DND-41 (cell line): Measurements from ENCODE around the gene DPM3.
A peak's percentile ranks its signal among the peaks of the same experiment; 100 is the strongest.

ENCODE experiments used
- ATAC-seq: fragments of 200-7000 bp; cut with Tn5 transposase; 3 replicates; pipeline ENCODE4 v1.9.1; 2021; ENCODE audit warnings: low read depth; ENCODE audit not compliant: insufficient read depth
- DNase-seq: peaks from one replicate; pipeline ENCODE4 v3.0.0-alpha.2; 2020
- H2AFZ ChIP-seq: 2 replicates; pipeline ENCODE4 v1.6.0; 2012; ENCODE audit warnings: low read depth, low read length
- H3K27ac ChIP-seq: 2 replicates; pipeline ENCODE4 v1.5.1; 2012; ENCODE audit warnings: low read length, inconsistent platforms
- H3K27me3 ChIP-seq: fragments of 200-600 bp; sonication (generic); 2 replicates; pipeline ENCODE4 v1.6.0; 2012; ENCODE audit warnings: low read length, mild to moderate bottlenecking, inconsistent platforms; ENCODE audit not compliant: insufficient read depth, poor library complexity
- H3K36me3 ChIP-seq: 2 replicates; pipeline ENCODE4 v1.5.1; 2012; ENCODE audit warnings: low read length, inconsistent platforms; ENCODE audit not compliant: insufficient read depth
- H3K4me1 ChIP-seq: 2 replicates; pipeline ENCODE4 v1.5.1; 2012; ENCODE audit warnings: mild to moderate bottlenecking, low read length; ENCODE audit not compliant: insufficient read depth
- H3K4me2 ChIP-seq: 2 replicates; pipeline ENCODE4 v1.6.0; 2012; ENCODE audit warnings: mild to moderate bottlenecking, moderate library complexity, low read length, inconsistent platforms; ENCODE audit not compliant: insufficient read depth
- H3K4me3 ChIP-seq, 2 experiments: fragments of 200-600 bp in 1 of 2; shearing (Covaris generic) in 1 of 2; 2 replicates each; pipeline ENCODE4 v1.5.1; 2012 to 2016; ENCODE audit warnings: inconsistent platforms in 2 of 2, low read length in 2 of 2, mild to moderate bottlenecking in 2 of 2, low read depth in 1 of 2, moderate library complexity in 1 of 2
- H3K79me2 ChIP-seq: 2 replicates; pipeline ENCODE4 v1.6.0; 2012; ENCODE audit warnings: low read length, inconsistent platforms; ENCODE audit not compliant: insufficient read depth
- H3K9ac ChIP-seq: 2 replicates; pipeline ENCODE4 v1.6.0; 2012; ENCODE audit warnings: low read depth, mild to moderate bottlenecking, inconsistent platforms, low read length, moderate library complexity
- H3K9me3 ChIP-seq: 2 replicates; pipeline ENCODE4 v1.5.1; 2012; ENCODE audit warnings: low read length, moderate library complexity, mild to moderate bottlenecking, inconsistent platforms; ENCODE audit not compliant: insufficient read depth, severe bottlenecking
- H4K20me1 ChIP-seq: 2 replicates; pipeline ENCODE4 v1.6.0; 2012; ENCODE audit warnings: low read length; ENCODE audit not compliant: insufficient read depth
- EZH2 ChIP-seq: IDR thresholded peaks from 3 replicates; pipeline ENCODE4 v1.6.1; 2012; ENCODE audit warnings: borderline replicate concordance, low read depth, mild to moderate bottlenecking, moderate library complexity, low read length, inconsistent platforms; ENCODE audit not compliant: severe bottlenecking
- TF ChIP-seq, protein P1 (sequence below): IDR thresholded peaks from 2 replicates; pipeline ENCODE4 v1.5.1; 2012; ENCODE audit warnings: borderline replicate concordance, low read length, moderate library complexity, mild to moderate bottlenecking; ENCODE audit not compliant: poor library complexity, severe bottlenecking; ENCODE audit errors: extremely low read depth

The DPM3 gene

GRCh38 chr1:155184835-155185782 is 44.8 kb upstream of the DPM3 start:
- TF ChIP-seq EZH2 = no peak
- TF ChIP-seq, protein P1, sequence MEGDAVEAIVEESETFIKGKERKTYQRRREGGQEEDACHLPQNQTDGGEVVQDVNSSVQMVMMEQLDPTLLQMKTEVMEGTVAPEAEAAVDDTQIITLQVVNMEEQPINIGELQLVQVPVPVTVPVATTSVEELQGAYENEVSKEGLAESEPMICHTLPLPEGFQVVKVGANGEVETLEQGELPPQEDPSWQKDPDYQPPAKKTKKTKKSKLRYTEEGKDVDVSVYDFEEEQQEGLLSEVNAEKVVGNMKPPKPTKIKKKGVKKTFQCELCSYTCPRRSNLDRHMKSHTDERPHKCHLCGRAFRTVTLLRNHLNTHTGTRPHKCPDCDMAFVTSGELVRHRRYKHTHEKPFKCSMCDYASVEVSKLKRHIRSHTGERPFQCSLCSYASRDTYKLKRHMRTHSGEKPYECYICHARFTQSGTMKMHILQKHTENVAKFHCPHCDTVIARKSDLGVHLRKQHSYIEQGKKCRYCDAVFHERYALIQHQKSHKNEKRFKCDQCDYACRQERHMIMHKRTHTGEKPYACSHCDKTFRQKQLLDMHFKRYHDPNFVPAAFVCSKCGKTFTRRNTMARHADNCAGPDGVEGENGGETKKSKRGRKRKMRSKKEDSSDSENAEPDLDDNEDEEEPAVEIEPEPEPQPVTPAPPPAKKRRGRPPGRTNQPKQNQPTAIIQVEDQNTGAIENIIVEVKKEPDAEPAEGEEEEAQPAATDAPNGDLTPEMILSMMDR = no peak
- H3K36me3 ChIP-seq = no peaks in the 10 kb centered on the region
- ATAC-seq = 0 out of 3 replicates have a peak, but pooled peaks have one; percentile 42
- no peaks in the 10 kb centered on the region for H3K9me3 ChIP-seq
- H3K4me3 ChIP-seq = no peak overlapping the region
- H3K4me1 ChIP-seq = no peaks in the 10 kb centered on the region
- DNase-seq = no peak
- no peaks in the 10 kb centered on the region for H3K27me3 ChIP-seq
- H3K4me2 ChIP-seq = no peak overlapping the region
- H2AFZ ChIP-seq = no peak overlapping the region
- no peak overlapping the region for H3K9ac ChIP-seq
- no peak overlapping the region for H3K27ac ChIP-seq
- H3K79me2 ChIP-seq = no peaks in the 10 kb centered on the region
- H4K20me1 ChIP-seq = no peaks in the 10 kb centered on the region

DNA sequence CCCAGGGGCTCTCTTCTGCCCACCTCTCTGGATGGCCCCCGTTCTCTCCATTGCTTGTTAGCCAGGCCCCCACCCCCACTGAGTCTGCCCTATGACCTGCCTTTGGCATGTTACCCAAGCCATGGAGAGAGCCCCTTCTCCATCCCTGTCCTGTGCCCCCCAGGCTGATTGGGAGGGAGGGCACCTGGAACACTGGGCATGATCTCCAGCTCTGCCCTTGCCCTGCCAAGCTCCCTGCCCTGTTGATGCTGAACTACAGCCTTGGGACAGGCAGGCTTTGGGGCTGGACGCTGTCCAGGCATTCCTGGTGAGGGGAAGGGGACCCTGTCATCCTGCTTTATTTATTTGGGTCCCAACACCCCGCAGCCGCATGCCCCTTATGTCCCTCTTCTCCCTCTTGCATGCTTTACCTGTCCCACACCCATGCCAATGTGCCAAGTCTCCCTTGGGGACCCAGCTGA is 44.0 kb upstream of the DPM3 start:
- Histone ChIP-seq H2AFZ (no peak overlapping the region), H3K4me3 (no peak overlapping the region), H3K9me3 (no peaks in the 10 kb centered on the region), H3K4me1 (no peaks in the 10 kb centered on the region), H3K9ac (no peak overlapping the region), H3K27me3 (no peaks in the 10 kb centered on the region), H4K20me1 (no peaks in the 10 kb centered on the region), H3K79me2 (no peaks in the 10 kb centered on the region), H3K4me2 (no peak overlapping the region), H3K36me3 (no peaks in the 10 kb centered on the region), H3K27ac (no peak overlapping the region)
- ATAC-seq (no peak), DNase-seq (no peak)
- TF ChIP-seq, protein P1 = no peak
- no peak for TF ChIP-seq EZH2

GRCh38 chr1:155183775-155184221 is 43.5 kb upstream of the DPM3 start:
- Histone ChIP-seq H3K79me2 (no peaks in the 10 kb centered on the region), H3K9me3 (no peaks in the 10 kb centered on the region), H3K9ac (no peak overlapping the region), H2AFZ (no peak overlapping the region), H3K36me3 (no peaks in the 10 kb centered on the region), H3K4me2 (no peak overlapping the region), H4K20me1 (no peaks in the 10 kb centered on the region), H3K27ac (no peak overlapping the region), H3K27me3 (no peaks in the 10 kb centered on the region), H3K4me1 (no peaks in the 10 kb centered on the region), H3K4me3 (no peak overlapping the region)
- TF ChIP-seq, protein P1 = no peak
- no peak for TF ChIP-seq EZH2
- DNase-seq = no peak
- no peak for ATAC-seq
